CD4-positive, alpha-beta T cell treated with Interleukin-2 at 100 ng/mL for 4 hours (primary cell): ENCODE results near the gene RAB6D.
"Not testable (repeated sequence)": the region's sequence is repeated elsewhere in the genome, so short reads cannot be mapped to it uniquely, and the experiment has no call there.

Experiments used
- DNase-seq: peaks from one replicate; pipeline ENCODE4 v3.0.0-alpha.2; 2020; ENCODE audit warnings: low spot score

Gene RAB6D

GRCh38 chr2:131365452-131365851, 1.5 kb upstream of the RAB6D start:
- no peak for DNase-seq

GRCh38 chr2:131363213-131363612, 755 bp downstream of the RAB6D start:
- not testable (repeated sequence) for DNase-seq

GRCh38 chr2:131361773-131362172, 2.2 kb downstream of the RAB6D start:
- not testable (repeated sequence) for DNase-seq

GRCh38 chr2:131353167-131353697, 10.7 kb downstream of the RAB6D start:
- DNase-seq = not testable (repeated sequence)

GRCh38 chr2:131349021-131349420, 14.9 kb downstream of the RAB6D start:
- DNase-seq = no peak

DNA sequence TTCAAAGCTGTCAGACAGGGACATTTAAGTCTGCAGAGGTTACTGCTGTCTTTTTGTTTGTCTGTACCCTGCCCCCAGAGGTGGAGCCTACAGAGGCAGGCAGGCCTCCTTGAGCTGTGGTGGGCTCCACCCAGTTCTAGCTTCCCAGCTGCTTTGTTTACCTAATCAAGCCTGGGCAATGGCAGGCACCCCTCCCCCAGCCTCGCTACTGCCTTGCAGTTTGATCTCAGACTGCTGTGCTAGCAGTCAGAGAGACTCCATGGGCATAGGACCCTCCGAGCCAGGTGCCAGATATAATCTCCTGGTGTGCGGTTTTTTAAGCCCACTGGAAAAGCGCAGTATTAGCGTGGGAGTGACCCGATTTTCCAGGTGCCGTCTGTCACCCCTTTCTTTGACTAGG, 16.9 kb downstream of the RAB6D start:
- not testable (repeated sequence) for DNase-seq

DNA sequence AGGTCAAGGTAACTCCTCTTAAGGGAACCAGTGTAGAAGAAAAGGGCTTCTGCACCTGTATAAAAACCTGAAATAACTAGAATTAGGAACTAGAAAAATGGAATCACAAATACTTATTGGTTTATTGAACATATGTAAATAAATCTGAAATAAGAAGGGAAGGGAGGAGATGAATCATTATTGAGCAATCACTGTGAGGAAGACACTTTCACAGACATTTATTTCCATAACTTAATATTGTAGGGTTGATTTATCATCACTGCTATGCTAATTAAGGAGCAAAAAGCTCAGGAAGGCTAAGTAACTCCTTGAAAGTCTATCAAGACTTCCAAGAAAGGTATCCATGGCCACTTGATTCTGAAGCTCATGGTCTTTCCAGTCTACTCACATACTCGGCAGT, 24.7 kb downstream of the RAB6D start:
- DNase-seq = not testable (repeated sequence)

GRCh38 chr2:131335319-131335718, 28.6 kb downstream of the RAB6D start:
- not testable (repeated sequence) for DNase-seq

DNA sequence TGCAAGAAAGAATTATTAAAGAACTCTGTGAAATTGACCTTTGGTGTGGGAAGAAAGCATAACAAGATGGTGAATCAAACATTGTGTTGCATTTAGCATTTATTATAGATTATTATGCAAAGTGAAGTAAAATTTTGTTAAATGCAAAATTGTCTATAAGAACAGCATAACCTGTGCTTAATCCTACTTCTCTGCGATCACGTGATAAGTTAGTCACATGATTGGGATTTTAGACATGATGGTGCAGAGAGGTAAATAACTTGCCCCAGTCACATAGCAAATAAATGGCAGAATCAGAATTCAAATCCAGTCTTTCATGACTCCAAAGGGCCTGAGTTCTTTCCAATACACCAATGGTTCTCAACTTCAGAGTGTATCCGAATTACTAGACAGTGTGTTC, 31.3 kb downstream of the RAB6D start:
- DNase-seq = not testable (repeated sequence)

DNA sequence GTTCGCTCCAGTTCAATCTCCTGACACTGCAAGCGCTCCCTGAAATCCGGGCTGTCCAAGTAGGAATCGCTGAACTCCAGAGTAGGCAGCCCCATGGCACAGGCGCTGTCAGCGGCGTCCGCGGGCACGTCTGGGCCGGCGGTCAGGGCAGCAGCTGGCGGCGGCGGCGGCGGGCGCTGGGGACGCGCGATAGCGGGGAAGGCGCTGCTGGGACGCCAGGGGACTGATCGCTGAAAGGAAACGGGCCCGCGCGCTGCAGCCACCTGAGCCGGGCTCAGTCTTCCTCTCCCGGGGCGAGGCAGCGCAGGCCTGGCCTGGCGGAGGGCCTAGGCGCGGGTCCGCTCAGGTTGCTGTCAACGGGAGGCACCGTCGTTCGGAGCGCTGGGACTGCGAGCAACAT, 33.0 kb downstream of the RAB6D start:
- not testable (repeated sequence) for DNase-seq

DNA sequence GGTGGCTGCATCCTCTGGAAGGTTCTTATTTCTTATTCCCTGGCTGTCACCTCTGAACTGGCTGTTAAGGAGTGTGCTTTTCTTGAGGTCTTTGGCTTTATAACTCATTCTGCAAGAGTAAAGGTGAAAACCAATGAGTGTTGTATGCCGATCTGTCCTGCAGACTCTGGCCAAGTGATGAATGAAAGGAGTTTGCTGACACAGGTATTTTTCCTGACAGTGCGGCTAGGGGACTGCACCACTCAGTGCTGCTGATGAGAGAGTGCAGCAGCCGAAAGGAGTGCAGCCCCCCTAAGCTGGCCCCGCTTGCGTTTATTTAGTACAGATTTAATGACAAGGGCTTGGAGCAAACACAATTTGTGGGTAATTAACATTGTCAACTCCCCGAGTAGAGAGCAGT, 41.8 kb downstream of the RAB6D start:
- no peak for DNase-seq

DNA sequence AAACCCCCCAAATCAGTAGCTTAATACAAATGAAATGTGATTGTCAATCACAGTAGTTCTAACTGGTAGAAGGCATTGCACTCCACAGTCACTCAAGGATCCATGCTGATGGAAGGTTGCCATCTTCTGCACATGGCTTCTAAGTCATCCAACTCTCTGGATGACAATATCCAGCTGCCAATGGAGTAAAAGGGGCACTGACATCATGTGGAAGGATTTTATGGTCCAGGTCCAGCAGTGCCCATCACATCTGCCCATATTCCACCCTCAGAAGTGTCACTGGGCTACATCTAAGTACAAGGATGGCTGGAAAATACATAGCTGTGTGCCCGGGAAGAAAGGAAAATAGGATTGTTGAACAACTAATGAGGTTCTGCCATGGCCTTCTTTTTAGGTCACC, 42.6 kb downstream of the RAB6D start:
- DNase-seq = not testable (repeated sequence)

GRCh38 chr2:131311001-131311400, 53.0 kb downstream of the RAB6D start:
- not testable (repeated sequence) for DNase-seq
